Astrocyte of the cerebellum (primary cell): ENCODE measurements around the gene PRRT3.
A peak's percentile ranks its signal among the peaks of the same experiment; 100 is the strongest.

Experiments
- DNase-seq: peaks from one replicate; pipeline ENCODE4 v3.0.0-alpha.2; 2011; ENCODE audit warnings: low read depth
- H3K4me3 ChIP-seq: 2 replicates; pipeline ENCODE4 v1.5.1; 2011; ENCODE audit warnings: mild to moderate bottlenecking, low read depth, low read length, moderate library complexity
- in situ Hi-C: cut with HindIII; loops from 2 replicates; pipeline ENCODE4 v1.10.0; 2017; ENCODE audit warnings: low sequenced_read_pairs
- TF ChIP-seq, protein P1 (sequence below): IDR thresholded peaks from 2 replicates; pipeline ENCODE4 v1.5.1; 2012; ENCODE audit warnings: low read length, low read depth, moderate library complexity, mild to moderate bottlenecking; ENCODE audit errors: missing control alignments

The PRRT3 gene

GRCh38 chr3:9948586-9948985, 3.6 kb downstream of the PRRT3 start:
- TF ChIP-seq, protein P1, sequence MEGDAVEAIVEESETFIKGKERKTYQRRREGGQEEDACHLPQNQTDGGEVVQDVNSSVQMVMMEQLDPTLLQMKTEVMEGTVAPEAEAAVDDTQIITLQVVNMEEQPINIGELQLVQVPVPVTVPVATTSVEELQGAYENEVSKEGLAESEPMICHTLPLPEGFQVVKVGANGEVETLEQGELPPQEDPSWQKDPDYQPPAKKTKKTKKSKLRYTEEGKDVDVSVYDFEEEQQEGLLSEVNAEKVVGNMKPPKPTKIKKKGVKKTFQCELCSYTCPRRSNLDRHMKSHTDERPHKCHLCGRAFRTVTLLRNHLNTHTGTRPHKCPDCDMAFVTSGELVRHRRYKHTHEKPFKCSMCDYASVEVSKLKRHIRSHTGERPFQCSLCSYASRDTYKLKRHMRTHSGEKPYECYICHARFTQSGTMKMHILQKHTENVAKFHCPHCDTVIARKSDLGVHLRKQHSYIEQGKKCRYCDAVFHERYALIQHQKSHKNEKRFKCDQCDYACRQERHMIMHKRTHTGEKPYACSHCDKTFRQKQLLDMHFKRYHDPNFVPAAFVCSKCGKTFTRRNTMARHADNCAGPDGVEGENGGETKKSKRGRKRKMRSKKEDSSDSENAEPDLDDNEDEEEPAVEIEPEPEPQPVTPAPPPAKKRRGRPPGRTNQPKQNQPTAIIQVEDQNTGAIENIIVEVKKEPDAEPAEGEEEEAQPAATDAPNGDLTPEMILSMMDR = no peak
- in situ Hi-C loops = no loop called here
- H3K4me3 ChIP-seq = no peak overlapping the region
- DNase-seq = no peak

DNA sequence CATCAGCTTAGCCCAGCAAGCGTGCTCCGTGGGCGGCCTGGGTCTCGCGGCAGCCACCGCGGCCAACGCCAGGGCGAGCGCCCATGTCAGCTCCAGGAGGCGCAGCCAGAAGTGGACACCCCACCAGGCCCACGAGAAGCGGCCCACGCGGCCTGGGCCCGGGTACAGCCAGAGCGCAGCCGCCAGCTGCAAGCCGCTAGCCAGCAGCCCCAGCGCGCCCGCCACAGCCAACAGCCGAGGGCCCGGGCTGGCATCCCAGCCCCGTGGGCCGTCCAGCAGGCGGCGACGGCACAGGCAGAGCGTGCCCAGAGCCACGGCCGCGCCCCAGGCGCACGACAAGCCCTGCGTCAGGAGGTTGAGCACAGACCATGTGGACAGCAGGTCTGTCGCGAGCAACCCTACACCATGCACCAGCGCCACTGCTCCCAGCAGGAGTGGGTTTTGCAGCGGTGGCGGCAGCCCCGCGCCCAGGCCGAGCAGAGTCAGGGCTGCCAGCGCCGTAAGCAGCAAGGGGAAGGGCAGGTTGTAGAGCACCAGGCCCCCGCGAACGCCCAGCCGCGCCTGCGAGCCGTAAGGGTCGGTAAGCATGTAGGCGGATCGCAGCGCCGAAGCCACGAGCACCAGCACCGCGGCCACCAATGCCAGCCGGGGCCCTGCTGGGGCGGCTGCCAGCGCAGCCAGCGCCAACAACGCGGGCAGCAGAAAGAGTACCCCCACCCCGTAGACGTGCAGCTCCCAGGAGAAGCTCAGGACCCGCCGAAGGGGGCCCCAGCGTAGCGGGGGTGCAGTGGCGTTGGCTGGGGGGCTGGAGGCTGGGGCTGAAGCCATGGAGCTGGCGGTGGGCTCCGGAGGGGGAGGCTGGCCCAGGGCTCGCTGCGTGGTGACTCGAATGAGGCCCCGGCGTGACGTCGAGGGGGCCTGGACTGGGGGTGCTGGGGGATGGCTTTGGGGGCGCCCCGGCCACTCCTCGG, 4.9 kb downstream of the PRRT3 start:
- peak overlapping the region; percentile 51 for H3K4me3 ChIP-seq
- DNase-seq = no peak
- TF ChIP-seq, protein P1 = peak; percentile 63
- in situ Hi-C loops = no loop called here

DNA sequence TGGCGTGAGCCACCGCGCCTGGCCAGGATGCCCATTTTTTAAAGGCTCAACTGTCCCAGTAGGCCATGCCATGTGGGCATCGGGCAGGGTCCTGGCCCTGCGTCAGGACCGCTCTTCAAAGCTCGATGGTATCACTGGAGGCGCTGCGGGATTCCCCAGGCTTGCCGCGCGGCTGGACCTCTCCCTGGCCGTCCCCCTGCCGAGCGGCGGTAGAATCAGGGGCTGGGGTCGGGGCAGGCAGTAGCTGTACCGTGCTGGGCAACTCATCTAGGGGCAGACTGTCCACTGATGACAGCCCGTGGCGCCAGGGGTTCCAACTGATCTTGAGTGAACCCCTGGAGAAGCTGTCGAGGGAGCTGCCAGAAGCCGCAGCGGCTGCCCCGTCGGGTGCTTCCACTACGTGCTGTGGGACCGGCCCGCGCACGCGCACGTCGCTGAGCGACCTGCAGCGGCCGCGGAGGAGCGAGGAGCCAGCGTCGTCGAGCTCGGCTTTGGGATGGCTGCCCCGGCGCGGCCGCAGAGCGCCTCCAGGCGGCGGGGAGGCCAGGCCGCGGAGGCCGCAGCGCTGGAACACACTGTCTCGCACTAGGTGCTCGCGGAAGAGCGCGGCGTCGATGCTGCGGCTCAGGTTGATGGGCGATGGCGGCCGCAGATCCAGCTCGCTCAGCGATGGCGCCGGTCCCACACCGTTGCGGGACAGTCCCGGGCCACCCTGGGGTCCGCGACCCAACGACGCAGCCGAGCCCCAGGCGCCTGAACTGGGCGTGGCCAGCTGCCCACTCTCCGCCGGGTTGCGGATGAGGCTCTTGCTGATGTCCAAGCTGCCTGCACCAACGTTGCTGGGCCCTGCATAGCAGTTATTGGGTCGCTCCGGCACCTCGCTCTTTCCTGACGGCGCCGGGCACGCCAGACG, 5.8 kb downstream of the PRRT3 start:
- DNase-seq = peak; percentile 63
- H3K4me3 ChIP-seq = peak overlapping the region; percentile 51
- in situ Hi-C loops = no loop called here
- TF ChIP-seq, protein P1 = peak; percentile 63

GRCh38 chr3:9945358-9945757, 6.8 kb downstream of the PRRT3 start:
- H3K4me3 ChIP-seq = no peak overlapping the region
- no peak for DNase-seq
- in situ Hi-C loops = no loop called here
- TF ChIP-seq, protein P1 = no peak

- in situ Hi-C loops = no loop called here
- H3K4me3 ChIP-seq = no peak overlapping the region
- TF ChIP-seq, protein P1 = no peak
- DNase-seq = no peak
Observed at GRCh38 chr3:9944271-9944670, 7.9 kb downstream of the PRRT3 start.

DNA sequence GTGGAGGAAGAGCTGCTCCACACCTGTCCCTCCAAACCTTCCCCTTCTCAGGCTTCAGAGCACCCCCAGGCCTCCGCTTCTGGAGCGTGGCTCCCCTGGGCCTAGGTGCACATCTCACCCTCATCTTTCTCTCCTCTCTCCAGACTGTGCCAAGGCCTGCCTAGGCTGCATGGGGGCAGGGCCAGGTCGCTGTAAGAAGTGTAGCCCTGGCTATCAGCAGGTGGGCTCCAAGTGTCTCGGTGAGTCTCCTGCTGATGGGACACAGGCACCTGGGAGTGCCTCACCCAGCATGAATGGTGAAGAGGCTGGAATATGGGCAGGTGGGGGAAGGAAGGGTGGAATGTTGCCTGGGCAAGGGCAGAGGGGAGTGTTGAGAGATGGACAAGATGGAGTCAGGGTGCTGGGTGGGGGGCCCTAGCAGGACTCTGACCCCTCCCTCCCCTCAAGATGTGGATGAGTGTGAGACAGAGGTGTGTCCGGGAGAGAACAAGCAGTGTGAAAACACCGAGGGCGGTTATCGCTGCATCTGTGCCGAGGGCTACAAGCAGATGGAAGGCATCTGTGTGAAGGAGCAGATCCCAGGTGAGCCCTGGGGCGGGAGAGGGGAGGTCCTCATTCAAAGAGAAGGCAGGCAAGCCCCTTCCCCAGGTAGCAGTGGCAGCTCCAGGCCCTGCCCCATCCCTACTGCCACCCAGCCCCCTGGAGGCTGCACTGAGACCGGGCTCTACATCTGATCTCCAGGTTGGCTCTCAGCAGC, 9.1 kb downstream of the PRRT3 start:
- TF ChIP-seq, protein P1 = no peak
- DNase-seq = no peak
- H3K4me3 ChIP-seq = no peak overlapping the region
- in situ Hi-C loops = no loop called here
